Hepatocyte (in vitro differentiated cells): Measurements from ENCODE around the gene OR52N1.

Experiments used
- EZH2 ChIP-seq: fragments of 200-600 bp; sonication (generic); IDR thresholded peaks from 2 replicates; pipeline ENCODE4 v1.6.1; 2016; ENCODE audit warnings: antibody characterized with exemption, mild to moderate bottlenecking, borderline replicate concordance
- EZH2phosphoT487 ChIP-seq: fragments of 200-600 bp; sonication (generic); IDR thresholded peaks from one replicate; pipeline ENCODE4 v1.6.1; 2018; ENCODE audit warnings: antibody characterized with exemption, mild to moderate bottlenecking, low read depth, moderate library complexity; ENCODE audit not compliant: unreplicated experiment, severe bottlenecking
- TF ChIP-seq, protein P1 (sequence below): fragments of 200-600 bp; sonication (generic); IDR thresholded peaks from 2 replicates; pipeline ENCODE4 v1.5.1; 2016; ENCODE audit warnings: antibody characterized with exemption, mild to moderate bottlenecking; ENCODE audit not compliant: poor library complexity

- TF ChIP-seq, protein P1, sequence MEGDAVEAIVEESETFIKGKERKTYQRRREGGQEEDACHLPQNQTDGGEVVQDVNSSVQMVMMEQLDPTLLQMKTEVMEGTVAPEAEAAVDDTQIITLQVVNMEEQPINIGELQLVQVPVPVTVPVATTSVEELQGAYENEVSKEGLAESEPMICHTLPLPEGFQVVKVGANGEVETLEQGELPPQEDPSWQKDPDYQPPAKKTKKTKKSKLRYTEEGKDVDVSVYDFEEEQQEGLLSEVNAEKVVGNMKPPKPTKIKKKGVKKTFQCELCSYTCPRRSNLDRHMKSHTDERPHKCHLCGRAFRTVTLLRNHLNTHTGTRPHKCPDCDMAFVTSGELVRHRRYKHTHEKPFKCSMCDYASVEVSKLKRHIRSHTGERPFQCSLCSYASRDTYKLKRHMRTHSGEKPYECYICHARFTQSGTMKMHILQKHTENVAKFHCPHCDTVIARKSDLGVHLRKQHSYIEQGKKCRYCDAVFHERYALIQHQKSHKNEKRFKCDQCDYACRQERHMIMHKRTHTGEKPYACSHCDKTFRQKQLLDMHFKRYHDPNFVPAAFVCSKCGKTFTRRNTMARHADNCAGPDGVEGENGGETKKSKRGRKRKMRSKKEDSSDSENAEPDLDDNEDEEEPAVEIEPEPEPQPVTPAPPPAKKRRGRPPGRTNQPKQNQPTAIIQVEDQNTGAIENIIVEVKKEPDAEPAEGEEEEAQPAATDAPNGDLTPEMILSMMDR = no peak
- TF ChIP-seq EZH2phosphoT487 = no peak
- no peak for TF ChIP-seq EZH2
These were observed 18.1 kb upstream of the OR52N1 start for GRCh38 chr11:5809122-5809519.
